GM12891 (cell line): ENCODE results near the gene NKAIN2.

Experiments
- POLR2AphosphoS5 ChIP-seq: IDR thresholded peaks from 2 replicates; pipeline ENCODE4 v1.6.1; 2011; ENCODE audit warnings: low read depth, low read length, control low read depth
- POU2F2 ChIP-seq: IDR thresholded peaks from 2 replicates; pipeline ENCODE4 v1.6.1; 2011; ENCODE audit warnings: low read depth, mild to moderate bottlenecking, control low read depth, low read length, moderate library complexity

GRCh38 chr6:124273701-124274100 is 470.0 kb downstream of the NKAIN2 start:
- TF ChIP-seq POU2F2 (no peak), POLR2AphosphoS5 (no peak)
